OCI-LY3 (cell line): ENCODE data around the gene CACFD1.

ENCODE experiments used
- H2AFZ ChIP-seq: fragments of 200-600, 300-600 bp; shearing (Covaris generic); 2 replicates; pipeline ENCODE4 v1.6.0; 2014; ENCODE audit warnings: antibody characterized with exemption, low read depth, low read length
- H3K27ac ChIP-seq: fragments of 200-600, 300-600 bp; sonication (generic); 2 replicates; pipeline ENCODE4 v1.5.1; 2014; ENCODE audit warnings: mild to moderate bottlenecking, low read length, moderate library complexity, mixed read lengths
- H3K27me3 ChIP-seq: fragments of 200-600, 300-600 bp; sonication (generic); 2 replicates; pipeline ENCODE4 v1.6.1; 2014; ENCODE audit warnings: low read depth, low read length, mixed read lengths
- H3K36me3 ChIP-seq: fragments of 200-600, 300-600 bp; sonication (generic); replicated peaks from 2 replicates; pipeline ENCODE3; 2014; ENCODE audit warnings: low read depth, low read length, mixed read lengths
- H3K4me1 ChIP-seq: fragments of 300-600, 200-600 bp; sonication (generic); 2 replicates; pipeline ENCODE4 v1.6.1; 2014; ENCODE audit warnings: low read length, mixed read lengths
- H3K4me2 ChIP-seq: fragments of 200-600, 300-600 bp; sonication (generic); 2 replicates; pipeline ENCODE4 v1.6.1; 2014; ENCODE audit warnings: low read length, mixed read lengths
- H3K4me3 ChIP-seq: fragments of 300-600, 200-600 bp; sonication (generic); 2 replicates; pipeline ENCODE4 v1.5.1; 2014; ENCODE audit warnings: antibody characterized with exemption, mild to moderate bottlenecking, low read length, moderate library complexity
- H3K79me2 ChIP-seq: fragments of 300-600, 200-600 bp; shearing (Covaris generic); 2 replicates; pipeline ENCODE4 v1.6.1; 2014; ENCODE audit warnings: mild to moderate bottlenecking, low read length, mixed read lengths
- H3K9ac ChIP-seq: fragments of 300-600, 200-600 bp; shearing (Covaris generic); 2 replicates; pipeline ENCODE4 v1.6.0; 2014; ENCODE audit warnings: mild to moderate bottlenecking, low read length, moderate library complexity
- H3K9me3 ChIP-seq: fragments of 200-600, 300-600 bp; shearing (Covaris generic); 2 replicates; pipeline ENCODE4 v1.6.1; 2014; ENCODE audit warnings: low read length, mixed read lengths; ENCODE audit not compliant: insufficient read depth
- H4K20me1 ChIP-seq: fragments of 200-600, 300-600 bp; sonication (generic); 2 replicates; pipeline ENCODE4 v1.6.1; 2016; ENCODE audit warnings: low read length, mixed read lengths; ENCODE audit not compliant: insufficient read depth
- EZH2phosphoT487 ChIP-seq: fragments of 200-600 bp; shearing (Covaris generic); IDR thresholded peaks from 2 replicates; pipeline ENCODE4 v1.6.1; 2018; ENCODE audit warnings: antibody characterized with exemption, mixed run types, low read depth
- TF ChIP-seq, protein P1 (sequence below): fragments of 200-600, 300-600 bp; sonication (generic); IDR thresholded peaks from 2 replicates; pipeline ENCODE4 v1.5.1; 2014; ENCODE audit warnings: antibody characterized with exemption, low read length, low read depth

The CACFD1 gene

DNA sequence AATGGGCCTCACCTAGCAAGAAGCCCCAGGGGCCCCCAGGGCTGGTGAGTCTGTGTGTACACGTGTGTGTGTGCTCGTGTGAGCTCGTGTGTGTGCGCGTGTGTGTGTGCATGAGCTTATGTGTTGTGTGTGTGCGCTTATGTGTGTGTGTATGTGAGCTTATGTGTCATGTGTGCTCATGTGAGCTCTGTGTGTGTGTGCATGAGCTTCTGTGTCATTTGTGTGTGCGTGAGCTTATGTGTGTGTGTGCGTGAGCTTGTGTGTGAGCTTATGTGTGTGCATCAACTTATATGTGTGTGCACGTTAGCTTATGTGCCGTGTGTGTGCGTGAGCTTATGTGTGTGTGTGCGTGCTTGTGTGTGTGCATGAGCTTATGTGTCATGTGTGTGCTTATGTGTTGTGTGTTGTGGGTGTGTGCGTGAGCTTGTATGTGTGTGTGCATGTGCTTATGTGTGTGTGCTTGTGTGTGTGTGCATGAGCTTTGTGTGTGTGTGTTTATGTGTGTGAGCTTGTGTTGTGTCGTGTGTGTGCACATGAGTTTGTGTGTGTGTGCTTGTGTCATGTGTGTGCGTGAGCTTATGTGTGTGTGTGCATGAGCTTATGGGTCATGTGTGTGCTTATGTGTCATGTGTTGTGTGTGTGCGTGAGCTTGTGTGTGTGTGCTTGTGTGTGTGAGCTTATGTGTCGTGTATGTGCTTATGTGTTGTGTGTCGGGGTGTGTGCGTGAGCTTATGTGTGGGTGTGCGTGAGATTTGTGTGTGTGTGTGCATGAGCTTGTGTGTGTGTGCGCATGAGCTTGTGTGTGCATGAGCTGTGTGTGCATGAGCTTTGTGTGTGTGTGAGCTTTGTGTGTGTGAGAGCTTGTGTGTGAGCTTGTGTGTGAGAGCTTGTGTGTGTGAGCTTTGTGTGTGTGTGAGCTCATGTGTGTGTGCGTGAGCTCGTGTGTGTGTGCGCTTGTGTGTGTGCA lies 35.8 kb downstream of the CACFD1 start:
- Histone ChIP-seq H3K79me2 (no peaks in the 10 kb centered on the region), H3K4me1 (no peaks in the 10 kb centered on the region), H2AFZ (no peak overlapping the region), H3K9ac (no peak overlapping the region), H3K36me3 (no peaks in the 10 kb centered on the region), H4K20me1 (no peaks in the 10 kb centered on the region), H3K4me3 (no peak overlapping the region), H3K9me3 (no peaks in the 10 kb centered on the region), H3K27ac (no peak overlapping the region), H3K27me3 (peaks cover under 1% of the 10 kb centered on the region), H3K4me2 (no peak overlapping the region)
- TF ChIP-seq, protein P1, sequence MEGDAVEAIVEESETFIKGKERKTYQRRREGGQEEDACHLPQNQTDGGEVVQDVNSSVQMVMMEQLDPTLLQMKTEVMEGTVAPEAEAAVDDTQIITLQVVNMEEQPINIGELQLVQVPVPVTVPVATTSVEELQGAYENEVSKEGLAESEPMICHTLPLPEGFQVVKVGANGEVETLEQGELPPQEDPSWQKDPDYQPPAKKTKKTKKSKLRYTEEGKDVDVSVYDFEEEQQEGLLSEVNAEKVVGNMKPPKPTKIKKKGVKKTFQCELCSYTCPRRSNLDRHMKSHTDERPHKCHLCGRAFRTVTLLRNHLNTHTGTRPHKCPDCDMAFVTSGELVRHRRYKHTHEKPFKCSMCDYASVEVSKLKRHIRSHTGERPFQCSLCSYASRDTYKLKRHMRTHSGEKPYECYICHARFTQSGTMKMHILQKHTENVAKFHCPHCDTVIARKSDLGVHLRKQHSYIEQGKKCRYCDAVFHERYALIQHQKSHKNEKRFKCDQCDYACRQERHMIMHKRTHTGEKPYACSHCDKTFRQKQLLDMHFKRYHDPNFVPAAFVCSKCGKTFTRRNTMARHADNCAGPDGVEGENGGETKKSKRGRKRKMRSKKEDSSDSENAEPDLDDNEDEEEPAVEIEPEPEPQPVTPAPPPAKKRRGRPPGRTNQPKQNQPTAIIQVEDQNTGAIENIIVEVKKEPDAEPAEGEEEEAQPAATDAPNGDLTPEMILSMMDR: no peak
- no peak for TF ChIP-seq EZH2phosphoT487

DNA sequence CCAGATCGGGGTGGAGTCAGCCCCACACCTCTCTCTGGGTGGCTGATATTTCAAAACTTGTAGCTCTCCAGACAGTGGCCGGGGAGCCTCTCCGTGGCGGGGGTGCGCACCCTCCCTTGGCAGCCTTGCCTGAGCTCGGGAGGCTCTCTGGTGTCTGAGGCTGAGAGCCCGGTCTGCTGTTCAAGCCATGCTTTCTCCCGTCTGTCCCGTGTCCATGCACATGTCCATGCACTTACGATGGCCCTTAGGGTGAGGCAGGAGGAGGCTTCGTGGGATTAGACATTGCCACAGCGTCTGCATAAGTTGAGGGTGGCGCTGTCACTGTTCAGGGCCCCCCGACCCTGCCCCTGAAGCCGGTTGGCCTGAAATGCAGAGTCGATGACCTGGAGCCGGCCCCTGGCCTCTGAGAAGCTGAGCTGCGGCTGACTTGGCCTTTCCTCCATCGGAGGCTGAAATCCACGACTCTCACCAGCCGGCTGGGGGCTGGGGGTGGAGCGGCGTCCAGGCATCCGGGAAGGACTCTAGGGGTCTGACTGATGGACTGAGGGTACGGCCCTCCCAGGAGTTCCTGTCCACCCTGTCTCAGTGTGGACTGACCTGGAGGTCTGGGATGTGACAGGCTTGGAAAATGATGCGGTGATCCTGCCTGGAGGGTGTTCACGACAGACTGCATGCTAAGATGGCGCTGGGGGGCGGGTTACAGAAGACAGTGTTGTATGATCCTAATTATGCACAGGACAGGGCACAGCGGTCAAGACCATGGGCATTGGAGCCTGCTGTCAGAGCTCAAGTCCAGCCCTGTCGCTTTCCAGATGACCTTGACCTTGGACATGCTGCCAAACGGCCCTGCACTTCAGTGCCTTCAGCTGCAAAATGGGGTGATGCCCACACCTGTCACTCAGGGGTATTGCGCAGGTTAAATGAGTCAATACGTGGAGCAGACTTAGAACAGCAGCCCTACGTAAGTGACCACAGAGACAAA lies 37.4 kb downstream of the CACFD1 start:
- H3K36me3 ChIP-seq: no peaks in the 10 kb centered on the region
- no peak overlapping the region for H3K4me3 ChIP-seq
- peaks cover 2% of the 10 kb centered on the region for H3K9me3 ChIP-seq
- peaks cover 11% of the 10 kb centered on the region; the same call in 1 of the 2 replicates for H3K27me3 ChIP-seq
- no peaks in the 10 kb centered on the region for H4K20me1 ChIP-seq
- H3K9ac ChIP-seq: no peak overlapping the region
- no peak overlapping the region for H2AFZ ChIP-seq
- H3K79me2 ChIP-seq: no peaks in the 10 kb centered on the region
- no peak overlapping the region for H3K27ac ChIP-seq
- no peak overlapping the region for H3K4me2 ChIP-seq
- TF ChIP-seq, protein P1: no peak
- no peak for TF ChIP-seq EZH2phosphoT487
- H3K4me1 ChIP-seq: no peaks in the 10 kb centered on the region

DNA sequence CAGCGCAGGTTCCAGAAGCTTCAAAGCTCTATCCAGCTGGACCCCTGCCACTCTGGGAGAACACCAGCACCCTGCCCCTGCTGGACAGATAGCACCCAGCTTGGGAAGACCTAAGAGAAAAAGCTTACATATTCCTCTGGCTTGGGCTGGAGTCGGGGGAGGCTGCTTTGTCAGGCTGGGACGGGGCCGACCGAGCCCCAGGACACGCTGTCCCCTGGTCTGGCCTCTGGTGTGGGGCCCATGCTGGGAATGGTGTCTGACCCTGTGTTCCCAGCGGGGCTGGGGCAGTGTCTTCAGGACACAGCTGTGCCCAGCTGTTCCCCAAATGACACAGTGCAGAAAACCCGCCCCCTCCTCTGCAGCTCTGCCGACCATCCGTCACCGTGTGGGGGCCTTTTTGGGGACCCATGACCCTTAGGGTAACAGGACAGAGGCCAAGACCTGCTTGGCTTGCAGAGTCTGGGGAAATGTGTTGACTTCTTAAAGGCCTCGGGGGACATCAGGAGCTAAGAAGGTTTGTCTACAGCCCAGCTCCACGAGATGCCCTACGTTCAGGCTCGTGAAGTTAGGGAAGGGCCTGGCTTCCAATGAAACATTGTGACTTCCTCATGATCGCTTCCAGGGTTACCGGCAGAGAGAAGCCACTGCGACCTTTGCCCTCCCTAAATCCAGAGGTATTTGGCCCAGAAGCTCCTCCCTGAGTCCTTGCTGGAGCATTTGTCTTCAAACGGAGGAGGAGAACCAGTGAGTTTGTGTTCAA lies 39.5 kb downstream of the CACFD1 start:
- Histone ChIP-seq H3K4me1 (no peaks in the 10 kb centered on the region), H3K4me3 (no peak overlapping the region), H3K79me2 (no peaks in the 10 kb centered on the region), H3K4me2 (no peak overlapping the region), H3K36me3 (no peaks in the 10 kb centered on the region), H2AFZ (no peak overlapping the region), H3K27me3 (peaks cover 21% of the 10 kb centered on the region; the same call in 1 of the 2 replicates), H3K9me3 (peaks cover 8% of the 10 kb centered on the region), H4K20me1 (no peaks in the 10 kb centered on the region), H3K27ac (no peak overlapping the region), H3K9ac (no peak overlapping the region)
- TF ChIP-seq, protein P1: no peak
- TF ChIP-seq EZH2phosphoT487: no peak
